Calu3 (cell line): ENCODE measurements around the gene FAM180B. TPM values are rescaled to one million over a fixed set of nuclear protein-coding genes. Genes with fewer than 3 reads are reported as not detected.
"Not testable (repeated sequence)": the region's sequence is repeated elsewhere in the genome, so short reads cannot be mapped to it uniquely, and the experiment has no call there.

Experiments used
- BruUV-seq: library from RNA; stranded (reverse); fragments of 400-500 nt; replicated peaks from 2 replicates; lab custom pipeline; 2021; lab: Mats Ljungman, UMichigan
- CTCF ChIA-PET: fragments of 300-600 bp; sonication (Branson Sonifier 250); formaldehyde crosslinking; loops from one replicate; lab custom pipeline; 2022; ENCODE audit warnings: antibody characterized with exemption; lab: Charles Lee
- DNase-seq: peaks from one replicate; pipeline ENCODE4 v3.0.0; 2022
- H3K27ac Mint-ChIP-seq: one replicate; pipeline ENCODE4 v1.8.0; 2022; ENCODE audit warnings: mixed read lengths; ENCODE audit not compliant: unreplicated experiment
- H3K27me3 Mint-ChIP-seq: one replicate; pipeline ENCODE4 v1.8.0; 2022; ENCODE audit warnings: mixed read lengths; ENCODE audit not compliant: unreplicated experiment
- H3K36me3 Mint-ChIP-seq: one replicate; pipeline ENCODE4 v1.8.0; 2022; ENCODE audit warnings: mild to moderate bottlenecking, moderate library complexity, mixed read lengths; ENCODE audit not compliant: insufficient read depth, unreplicated experiment
- H3K4me1 Mint-ChIP-seq: one replicate; pipeline ENCODE4 v1.8.0; 2022; ENCODE audit warnings: mild to moderate bottlenecking, low read depth, mixed read lengths; ENCODE audit not compliant: unreplicated experiment
- H3K4me3 Mint-ChIP-seq: one replicate; pipeline ENCODE4 v1.8.0; 2022; ENCODE audit warnings: mild to moderate bottlenecking, low read depth, moderate library complexity, mixed read lengths; ENCODE audit not compliant: unreplicated experiment
- H3K9me3 Mint-ChIP-seq: one replicate; pipeline ENCODE4 v1.8.0; 2022; ENCODE audit warnings: low read depth, mixed read lengths; ENCODE audit not compliant: unreplicated experiment
- CTCF ChIP-seq: fragments of 200-600 bp; IDR thresholded peaks from one replicate; pipeline ENCODE4 v1.8.0; 2022; ENCODE audit warnings: antibody characterized with exemption; ENCODE audit not compliant: unreplicated experiment
- intact Hi-C: fragments of 100-400 bp; cut with micrococcal nuclease; formaldehyde crosslinking; loops from one replicate; pipeline ENCODE4 v1.10.0; 2022; ENCODE audit not compliant: unreplicated experiment
- total RNA-seq: library from RNA; stranded (reverse); gene quantifications from 2 replicates; pipeline ENCODE4 v1.2.3, GENCODE V29; 2022

Gene FAM180B
- total RNA-seq, 1 experiment from 2014 or later: not detected

- Mint-ChIP-seq H3K9me3 (no peaks in the 10 kb centered on the region), H3K27me3 (no peaks in the 10 kb centered on the region), H3K4me3 (no peak overlapping the region), H3K36me3 (peaks cover 12% of the 10 kb centered on the region), H3K4me1 (peaks cover 30% of the 10 kb centered on the region), H3K27ac (peak overlapping the region; percentile 47)
- no peak for TF ChIP-seq CTCF
- intact Hi-C loops: no loop called here
- no TSS peak for BruUV-seq
- CTCF ChIA-PET: no interaction called here
- no peak for DNase-seq
Measured at GRCh38 chr11:47541070-47541469, 45.4 kb upstream of the FAM180B start.

DNA sequence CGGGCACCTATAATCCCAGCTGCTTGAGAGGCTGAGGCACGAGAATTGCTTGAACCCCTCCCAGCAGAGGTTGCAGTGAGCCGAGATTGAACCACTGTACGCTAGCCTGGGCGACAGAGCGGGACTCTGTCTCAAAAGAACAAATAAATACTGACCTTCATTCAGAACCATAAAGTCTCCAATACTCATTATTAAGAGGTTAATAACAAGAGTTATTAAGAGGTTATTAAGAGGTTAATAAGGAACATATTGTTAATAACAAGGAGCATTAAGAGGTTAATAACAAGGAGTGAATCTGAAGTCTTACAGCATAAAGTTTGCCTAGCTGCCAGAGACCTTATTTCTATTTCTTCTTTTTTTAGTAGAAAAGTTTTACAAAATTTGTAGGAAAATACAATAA, 41.2 kb upstream of the FAM180B start:
- intact Hi-C loops: no loop called here
- no peak overlapping the region for H3K27ac Mint-ChIP-seq
- no peaks in the 10 kb centered on the region for H3K27me3 Mint-ChIP-seq
- peaks cover 31% of the 10 kb centered on the region for H3K36me3 Mint-ChIP-seq
- no peak for DNase-seq
- no peaks in the 10 kb centered on the region for H3K9me3 Mint-ChIP-seq
- CTCF ChIA-PET: interaction anchor here (0.6 kb wide), 1 partner anchor 37 kb away, joined by 3 read pairs; no protein-coding TSS in a partner anchor
- H3K4me3 Mint-ChIP-seq: no peak overlapping the region
- TF ChIP-seq CTCF: no peak
- no TSS peak for BruUV-seq
- peaks cover 20% of the 10 kb centered on the region for H3K4me1 Mint-ChIP-seq

GRCh38 chr11:47546274-47546673, 40.2 kb upstream of the FAM180B start:
- intact Hi-C loops, BruUV-seq, H3K27me3 Mint-ChIP-seq, H3K9me3 Mint-ChIP-seq, DNase-seq, H3K27ac Mint-ChIP-seq, H3K4me3 Mint-ChIP-seq: not testable (repeated sequence)
- CTCF ChIA-PET: interaction anchor here (0.6 kb wide), 1 partner anchor 18 kb away, joined by 3 read pairs; no protein-coding TSS in a partner anchor
- Mint-ChIP-seq H3K36me3 (peaks cover 41% of the 10 kb centered on the region), H3K4me1 (peaks cover 20% of the 10 kb centered on the region)

GRCh38 chr11:47550288-47551047, 36.0 kb upstream of the FAM180B start:
- Mint-ChIP-seq H3K4me1 (peaks cover 22% of the 10 kb centered on the region), H3K27me3 (no peaks in the 10 kb centered on the region), H3K4me3 (peak overlapping the region; percentile 90), H3K27ac (peak overlapping the region; percentile 70), H3K36me3 (peaks cover 54% of the 10 kb centered on the region), H3K9me3 (no peaks in the 10 kb centered on the region)
- CTCF ChIA-PET: interaction anchor here (1.7 kb wide), 1 partner anchor 41 kb away, joined by 5 read pairs; no protein-coding TSS in a partner anchor
- intact Hi-C loops: loop anchor here (5.0 kb wide), 1 partner anchor 43 kb away; no protein-coding TSS in a partner anchor
- no peak for TF ChIP-seq CTCF
- no peak for DNase-seq
- no TSS peak for BruUV-seq
